GM21825 (cell line): Measurements from ENCODE around the gene CCDC18.

Experiments
- ATAC-seq: cut with Tn5 transposase; IDR thresholded peaks from one replicate; pipeline ENCODE4 v1.9.1; 2021; ENCODE audit warnings: mild to moderate bottlenecking, moderate library complexity; ENCODE audit not compliant: unreplicated experiment

Gene CCDC18

DNA sequence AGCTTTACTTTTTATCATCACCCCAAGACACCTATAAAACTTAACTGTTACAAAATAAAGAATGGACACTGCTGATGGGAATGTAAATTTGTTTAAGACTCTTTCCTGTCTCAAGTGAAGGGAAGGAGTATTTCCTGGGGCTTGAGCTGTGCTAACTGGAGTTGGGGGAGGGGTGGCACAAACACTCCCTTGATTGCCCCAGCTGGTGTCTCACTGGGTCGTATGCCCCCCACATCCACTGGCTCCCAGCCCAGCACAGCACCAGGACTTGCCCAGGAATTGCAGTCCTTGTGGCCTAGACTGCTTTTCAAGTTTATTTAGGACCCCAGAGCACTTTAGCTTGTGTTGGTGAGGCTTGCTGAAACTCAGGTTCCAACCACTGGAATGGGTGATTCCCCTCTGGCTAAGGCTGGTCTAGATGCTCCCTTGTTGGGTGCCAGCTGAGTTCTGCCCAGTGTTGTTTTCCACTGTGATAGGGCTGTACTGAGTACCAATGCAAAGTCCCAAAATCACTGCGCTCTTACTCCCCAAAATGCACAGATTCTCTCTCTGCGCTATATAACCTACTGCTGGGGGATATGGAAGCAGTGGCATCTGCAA lies 116.1 kb downstream of the CCDC18 start:
- no peak for ATAC-seq

DNA sequence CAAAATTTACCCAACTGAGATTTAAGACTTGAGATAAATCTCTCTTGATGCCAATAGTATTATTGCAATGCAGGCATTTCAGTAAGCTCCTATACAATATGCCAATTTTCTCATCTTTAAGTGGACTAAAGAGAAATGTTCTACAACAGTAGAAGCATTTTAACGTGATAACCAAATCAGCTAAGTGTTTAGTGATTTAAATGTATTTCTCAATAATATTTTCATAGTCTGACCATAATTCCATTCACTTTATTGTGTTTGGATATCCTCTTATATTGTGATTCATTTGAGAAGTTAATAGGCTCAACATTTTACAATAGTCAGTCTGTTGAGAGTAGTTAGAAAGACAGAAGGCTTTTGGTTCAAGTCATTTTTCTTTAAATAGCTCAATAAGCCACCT lies 120.6 kb downstream of the CCDC18 start:
- ATAC-seq, result no peak

DNA sequence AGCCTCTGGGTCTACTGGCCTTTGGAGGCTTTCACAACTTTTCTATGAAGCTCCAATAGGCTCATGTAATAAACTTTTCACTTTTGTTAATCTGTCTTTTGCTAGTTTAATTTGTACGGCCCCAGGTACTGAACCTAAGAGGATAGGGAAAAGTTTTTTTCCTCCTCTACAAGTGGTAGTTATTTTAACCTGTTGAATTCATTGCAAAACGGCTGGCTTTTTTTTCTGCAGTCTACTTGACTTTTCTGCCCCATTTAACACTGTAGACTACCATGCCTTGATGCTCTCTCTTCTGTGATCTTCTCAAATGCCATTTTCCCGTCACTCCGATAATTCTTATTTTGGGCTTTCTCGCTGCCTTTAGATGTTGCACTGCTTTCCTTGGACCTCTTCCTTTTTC lies 121.6 kb downstream of the CCDC18 start:
- no peak for ATAC-seq

DNA sequence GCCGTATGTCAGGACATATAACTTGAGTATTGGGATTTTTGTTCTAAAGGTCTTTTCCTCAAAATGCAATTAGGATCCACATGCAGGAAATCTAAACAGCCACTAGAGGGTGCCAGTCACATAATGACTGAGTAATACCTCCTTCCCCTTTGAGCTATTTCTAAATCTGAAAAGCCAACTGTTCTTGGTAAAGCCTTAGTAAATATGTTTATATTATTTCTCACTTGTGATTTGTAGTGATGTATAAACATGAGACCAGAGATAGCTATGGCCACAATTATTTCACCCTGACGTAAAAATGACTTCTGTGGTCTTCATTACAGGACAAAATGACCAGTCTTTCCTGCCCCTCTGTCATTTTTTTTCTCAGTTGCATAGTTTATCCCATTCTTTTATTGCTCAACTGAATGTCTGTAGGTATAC lies 124.2 kb downstream of the CCDC18 start:
- no peak for ATAC-seq

DNA sequence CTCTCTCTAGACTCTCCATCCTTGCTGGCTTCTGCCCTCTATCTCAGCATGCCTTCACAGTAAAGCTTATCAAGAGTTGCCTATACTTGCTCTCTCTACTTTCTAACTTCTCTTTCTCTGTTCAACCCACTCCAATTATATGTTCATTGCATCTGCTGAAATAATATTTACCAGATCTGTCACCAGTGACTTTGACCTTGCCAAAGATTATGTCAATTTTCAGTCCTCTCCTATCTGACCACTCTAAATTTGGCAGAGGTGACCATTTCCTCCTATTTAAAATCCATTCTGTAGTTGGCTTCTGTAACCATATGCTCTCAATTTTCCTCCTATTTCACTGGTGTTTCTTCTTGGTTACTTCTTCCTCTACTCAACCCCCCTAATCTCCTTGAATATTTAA lies 126.4 kb downstream of the CCDC18 start:
- ATAC-seq, result no peak

DNA sequence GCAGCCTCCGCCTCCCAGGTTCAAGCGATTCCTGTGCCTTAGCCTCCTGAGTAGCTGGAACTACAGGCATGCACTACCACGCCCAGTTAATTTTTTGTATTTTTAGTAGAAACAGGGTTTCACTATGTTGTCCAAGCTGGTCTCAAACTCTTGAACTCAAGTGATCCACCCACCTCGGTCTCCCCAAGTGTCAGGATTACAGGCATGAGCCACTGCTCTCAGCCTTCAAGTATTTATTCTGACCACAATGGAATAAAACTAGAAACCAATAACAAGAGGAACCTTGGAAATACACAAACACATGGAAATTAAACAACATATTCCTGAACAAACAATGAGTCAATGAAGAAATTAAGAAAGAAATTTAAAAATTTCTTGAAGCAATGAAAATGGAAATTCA lies 132.5 kb downstream of the CCDC18 start:
- no peak for ATAC-seq

DNA sequence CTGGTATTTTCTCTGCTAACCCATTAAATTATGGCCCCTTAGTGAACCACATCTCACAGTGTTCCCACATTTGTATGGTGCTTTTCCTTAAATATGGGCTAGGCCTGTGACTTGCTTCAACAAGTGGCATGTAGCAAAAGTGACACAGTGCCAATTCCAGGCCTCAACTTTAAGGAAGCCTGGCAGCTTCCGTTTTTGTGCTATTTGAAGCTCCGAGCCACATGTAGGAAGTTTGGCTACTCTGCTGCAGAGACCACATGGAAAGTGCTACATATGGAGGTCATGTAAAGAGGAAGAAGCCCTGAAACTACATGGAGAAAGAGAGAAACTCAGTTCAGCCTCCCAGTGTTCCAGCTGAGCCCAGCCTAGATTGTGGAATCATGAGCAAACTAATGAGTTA lies 136.7 kb downstream of the CCDC18 start:
- ATAC-seq, result no peak

DNA sequence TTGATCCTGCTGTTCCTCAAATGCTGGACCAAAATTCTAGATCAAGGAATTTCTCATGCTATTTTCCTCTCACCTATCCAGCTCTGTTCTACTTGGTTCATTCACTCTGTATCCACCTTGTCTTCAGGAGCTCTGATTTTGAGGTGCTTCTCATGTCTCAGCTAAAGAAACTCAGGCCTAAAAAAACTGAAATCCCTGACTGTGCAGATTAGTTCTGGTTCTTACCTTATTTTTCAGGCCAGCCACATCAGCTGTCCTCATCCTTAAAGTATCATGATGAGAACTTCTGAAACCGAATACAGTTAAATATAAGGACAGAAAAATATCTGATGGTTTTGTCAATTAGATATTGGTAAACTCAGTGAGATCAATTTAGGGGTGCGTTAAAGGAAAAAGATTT lies 137.4 kb downstream of the CCDC18 start:
- no peak for ATAC-seq

DNA sequence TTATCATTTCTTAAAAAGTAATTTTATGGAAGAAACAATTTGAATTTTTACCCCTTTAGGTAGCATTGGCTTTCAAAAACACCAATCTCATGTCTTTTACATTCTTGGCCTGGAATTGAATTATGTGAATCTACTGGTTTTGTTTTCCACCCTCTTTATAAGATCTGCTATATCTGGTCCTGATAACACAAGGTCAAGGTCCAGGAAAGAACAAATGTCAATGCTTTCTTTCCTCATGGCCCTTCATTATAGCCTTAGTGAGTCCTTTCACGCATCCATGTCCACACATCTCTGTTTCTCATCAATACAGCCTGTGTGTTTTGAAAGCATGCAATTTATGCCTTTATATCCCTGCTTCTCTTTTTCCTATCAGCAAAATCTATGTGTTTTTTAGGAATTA lies 141.2 kb downstream of the CCDC18 start:
- no peak for ATAC-seq

DNA sequence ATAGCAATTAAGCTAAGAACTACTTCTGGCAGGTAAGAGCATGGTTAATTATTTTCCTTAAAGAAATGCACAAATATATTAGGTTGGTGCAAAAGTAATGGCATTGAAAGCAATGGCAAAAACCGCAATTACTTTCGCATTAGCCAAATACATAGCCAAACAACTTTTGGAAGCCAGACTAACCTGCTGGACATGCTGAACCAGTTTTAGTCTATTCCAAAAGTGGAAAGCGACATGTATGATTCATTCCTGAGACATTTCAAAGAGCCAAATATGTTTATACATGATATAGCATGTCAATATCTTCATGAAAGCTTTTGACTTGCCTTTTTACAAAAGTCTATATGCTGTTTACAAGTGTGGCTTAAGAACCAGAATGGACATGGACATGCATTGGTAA lies 141.8 kb downstream of the CCDC18 start:
- no peak for ATAC-seq

DNA sequence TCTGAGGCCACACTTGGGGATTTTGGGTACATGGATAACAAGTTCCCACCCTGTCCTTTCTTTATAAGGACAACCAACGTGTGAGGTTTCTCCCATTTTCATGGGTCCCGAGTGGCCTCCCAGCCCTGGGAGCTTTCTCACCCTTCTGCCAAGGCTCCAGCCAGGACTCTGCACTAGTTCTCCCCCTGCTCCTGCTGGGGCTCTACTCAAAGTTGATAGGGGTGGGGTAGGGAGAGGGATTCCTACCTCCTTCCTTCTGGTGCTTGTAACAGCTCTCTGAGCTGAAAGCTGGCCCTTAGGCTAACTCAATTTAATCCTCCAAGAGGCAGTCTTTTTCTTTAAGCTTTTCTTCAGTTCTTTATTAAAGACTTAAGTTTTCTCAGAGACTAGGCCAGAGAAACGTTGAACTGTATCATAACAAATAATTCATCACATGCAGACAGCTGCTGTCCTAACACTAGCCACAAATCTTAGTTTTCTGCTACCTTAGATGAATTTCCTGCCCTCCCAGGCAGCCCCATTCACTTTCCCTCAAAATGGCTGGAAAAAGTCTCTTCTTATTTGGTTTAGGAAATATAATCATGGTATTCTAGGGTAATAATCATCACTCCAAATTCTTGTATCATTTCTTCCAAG lies 142.8 kb downstream of the CCDC18 start:
- ATAC-seq, result no peak

DNA sequence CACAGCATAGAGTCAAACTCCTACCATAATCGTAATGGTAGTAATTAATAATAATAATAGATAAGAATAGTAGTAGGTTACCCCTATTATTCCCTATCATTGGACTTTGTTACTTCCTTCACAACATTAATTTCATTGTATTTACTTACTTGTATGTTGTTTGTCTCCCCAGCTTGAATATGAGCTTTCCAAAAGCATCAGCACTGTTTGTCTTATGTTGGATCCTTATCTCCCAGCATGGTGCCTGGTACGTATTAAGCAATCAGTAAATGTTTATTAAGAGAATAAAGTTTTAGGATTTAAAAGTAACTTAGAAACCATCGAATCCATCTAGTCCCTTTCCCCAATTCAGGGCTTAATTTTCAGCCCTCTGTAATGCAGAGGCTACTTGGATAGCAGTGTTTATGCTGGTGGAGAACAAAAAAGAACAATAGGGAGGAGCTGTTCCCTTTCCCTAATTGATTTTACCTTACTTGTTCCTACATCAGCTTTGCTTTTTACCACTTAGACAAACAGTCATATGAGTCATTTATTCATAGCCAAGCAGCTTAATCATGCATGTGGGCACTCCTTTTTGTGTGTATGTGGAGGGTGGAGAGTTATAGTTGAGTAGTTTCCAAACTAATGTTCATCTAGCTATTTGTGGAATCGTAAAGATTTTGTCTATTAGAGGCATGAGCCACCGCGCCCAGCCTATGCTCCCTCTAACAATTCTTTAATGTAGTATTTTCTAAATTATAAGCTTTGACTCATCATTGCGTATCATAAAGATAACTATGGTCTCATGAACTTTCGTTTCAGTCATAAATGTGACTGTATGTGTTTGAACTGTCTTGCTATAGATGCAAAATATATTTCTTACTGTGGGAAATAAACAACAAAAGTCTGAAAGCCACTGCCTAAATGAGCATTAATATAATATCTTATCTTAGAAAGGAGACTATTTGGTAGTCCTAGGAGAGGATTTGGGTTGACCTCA lies 144.3 kb downstream of the CCDC18 start:
- ATAC-seq, result no peak
